Loucy (cell line): ENCODE results near the gene ATP1A3.

Source experiments
- EZH2phosphoT487 ChIP-seq: fragments of 200-600 bp; IDR thresholded peaks from 2 replicates; pipeline ENCODE4 v1.6.1; 2018; ENCODE audit warnings: antibody characterized with exemption, mild to moderate bottlenecking, moderate library complexity, borderline replicate concordance
- TF ChIP-seq, protein P1 (sequence below): fragments of 200-600 bp; sonication (generic); conservative IDR thresholded peaks from 2 replicates; pipeline ENCODE4 v1.5.1; 2014; ENCODE audit warnings: mild to moderate bottlenecking, antibody characterized with exemption, low read length

DNA sequence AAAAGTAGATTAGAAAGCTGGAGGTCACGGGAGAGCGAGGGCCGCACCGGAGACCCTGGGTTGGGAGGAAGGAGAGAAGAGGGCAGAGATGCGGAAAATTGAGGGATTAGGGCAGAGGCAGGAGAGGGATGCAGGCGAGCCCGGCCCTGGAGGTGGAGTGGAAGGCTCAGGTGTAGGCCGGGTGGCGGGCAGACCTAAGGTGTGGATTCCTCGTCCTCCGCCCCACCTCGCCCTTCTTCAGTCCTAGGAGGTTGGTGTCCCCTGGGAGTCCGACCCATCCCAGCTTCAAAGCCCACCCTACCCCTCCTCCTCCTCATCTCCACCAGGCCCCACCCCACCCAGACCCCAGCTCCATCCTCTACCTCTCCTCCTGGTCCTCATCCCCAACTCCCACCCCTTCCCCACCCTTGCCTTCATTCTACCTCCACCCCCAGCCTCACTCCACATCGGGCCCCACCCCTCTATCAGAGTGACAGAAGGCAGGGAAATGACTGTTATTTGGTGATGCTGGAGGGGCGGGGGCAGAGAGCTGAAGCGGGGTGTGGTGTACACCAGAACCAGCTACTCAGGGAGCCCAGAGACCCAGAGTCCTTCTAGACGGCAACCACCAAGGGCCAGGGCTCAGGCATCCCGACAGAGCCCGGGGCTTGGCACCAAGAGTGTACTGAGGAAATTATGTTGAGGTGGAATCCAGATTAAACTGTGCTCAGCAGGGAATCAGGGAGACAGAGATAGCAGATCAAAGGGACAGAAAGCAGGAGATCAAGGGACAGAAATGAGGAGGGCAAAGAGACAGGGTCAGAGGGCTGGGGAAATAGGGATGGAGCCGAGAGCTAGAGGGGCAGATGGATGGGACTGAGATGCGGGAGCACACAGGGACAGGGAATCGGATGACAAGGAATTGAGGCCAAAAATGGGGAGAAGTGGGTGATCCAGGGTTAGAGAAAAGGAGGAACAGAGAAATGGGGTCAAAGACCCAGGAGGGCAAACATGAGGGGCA, 72.2 kb downstream of the ATP1A3 start:
- TF ChIP-seq, protein P1, sequence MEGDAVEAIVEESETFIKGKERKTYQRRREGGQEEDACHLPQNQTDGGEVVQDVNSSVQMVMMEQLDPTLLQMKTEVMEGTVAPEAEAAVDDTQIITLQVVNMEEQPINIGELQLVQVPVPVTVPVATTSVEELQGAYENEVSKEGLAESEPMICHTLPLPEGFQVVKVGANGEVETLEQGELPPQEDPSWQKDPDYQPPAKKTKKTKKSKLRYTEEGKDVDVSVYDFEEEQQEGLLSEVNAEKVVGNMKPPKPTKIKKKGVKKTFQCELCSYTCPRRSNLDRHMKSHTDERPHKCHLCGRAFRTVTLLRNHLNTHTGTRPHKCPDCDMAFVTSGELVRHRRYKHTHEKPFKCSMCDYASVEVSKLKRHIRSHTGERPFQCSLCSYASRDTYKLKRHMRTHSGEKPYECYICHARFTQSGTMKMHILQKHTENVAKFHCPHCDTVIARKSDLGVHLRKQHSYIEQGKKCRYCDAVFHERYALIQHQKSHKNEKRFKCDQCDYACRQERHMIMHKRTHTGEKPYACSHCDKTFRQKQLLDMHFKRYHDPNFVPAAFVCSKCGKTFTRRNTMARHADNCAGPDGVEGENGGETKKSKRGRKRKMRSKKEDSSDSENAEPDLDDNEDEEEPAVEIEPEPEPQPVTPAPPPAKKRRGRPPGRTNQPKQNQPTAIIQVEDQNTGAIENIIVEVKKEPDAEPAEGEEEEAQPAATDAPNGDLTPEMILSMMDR: no peak
- no peak for TF ChIP-seq EZH2phosphoT487
